CD4-positive, alpha-beta T cell (primary cell): ENCODE measurements around the gene FGFR4. TPM values are rescaled to one million over a fixed set of nuclear protein-coding genes. Genes with fewer than 3 reads are reported as not detected.

Experiments used
- ATAC-seq: fragments of 200-7000 bp; cut with Tn5 transposase; one replicate; pipeline ENCODE4 v1.10.0; 2022; ENCODE audit warnings: mild to moderate bottlenecking; ENCODE audit not compliant: poor library complexity
- CTCF ChIA-PET: fragments of 350-600 bp; sonication (Branson Sonifier 250); formaldehyde crosslinking; loops from one replicate; lab custom pipeline; 2021; ENCODE audit warnings: antibody characterized with exemption, inconsistent platforms; lab: Charles Lee
- POLR2A ChIA-PET: fragments of 350-600 bp; sonication (Branson Sonifier 250); formaldehyde crosslinking; loops from one replicate; lab custom pipeline; 2021; ENCODE audit warnings: antibody characterized with exemption, inconsistent platforms; lab: Charles Lee
- DNase-seq, 14 experiments: peaks; one replicate each; pipeline ENCODE4 v3.0.0-alpha.2; 2013 to 2020; ENCODE audit warnings: mixed read lengths in 2 of 14
- H3K27ac ChIP-seq, 2 donors: one replicate each; pipeline versions ENCODE4 v1.5.1 to v1.7.0; 2013; ENCODE audit warnings: low read length in 2 of 2, low read depth in 1 of 2, mild to moderate bottlenecking in 1 of 2
- H3K27me3 ChIP-seq, 2 experiments: 1 replicate in 1 of 2; 2 replicates in 1 of 2; pipeline versions ENCODE4 v1.6.1 to v1.7.0; 2013; ENCODE audit warnings: low read length in 2 of 2, control low read depth in 1 of 2, mild to moderate bottlenecking in 1 of 2, moderate library complexity in 1 of 2; ENCODE audit not compliant: insufficient read depth in 2 of 2, control insufficient read depth in 1 of 2
- H3K36me3 ChIP-seq: one replicate; pipeline ENCODE4 v1.6.1; 2013; ENCODE audit warnings: low read length, control low read depth; ENCODE audit not compliant: insufficient read depth
- H3K4me1 ChIP-seq: one replicate; pipeline ENCODE4 v1.6.1; 2013; ENCODE audit warnings: low read length, control low read depth; ENCODE audit not compliant: insufficient read depth
- H3K4me3 ChIP-seq: one replicate; pipeline ENCODE4 v1.5.1; 2013; ENCODE audit warnings: mild to moderate bottlenecking, low read length, moderate library complexity
- H3K9me3 ChIP-seq, 2 experiments: 1 replicate in 1 of 2; 2 replicates in 1 of 2; pipeline versions ENCODE4 v1.6.1 to v1.7.0; 2013; ENCODE audit warnings: low read length in 2 of 2, mild to moderate bottlenecking in 2 of 2, control low read depth in 1 of 2, moderate library complexity in 1 of 2; ENCODE audit not compliant: control insufficient read depth in 1 of 2, insufficient read depth in 1 of 2
- H3K27ac Mint-ChIP-seq: one replicate; pipeline ENCODE4 v1.8.0; 2020; ENCODE audit warnings: mixed read lengths
- H3K27me3 Mint-ChIP-seq: one replicate; pipeline ENCODE4 v1.8.0; 2021; ENCODE audit warnings: mixed read lengths
- H3K36me3 Mint-ChIP-seq: one replicate; pipeline ENCODE4 v1.8.0; 2021; ENCODE audit warnings: low read depth, mixed read lengths
- H3K4me1 Mint-ChIP-seq: one replicate; pipeline ENCODE4 v1.8.0; 2021; ENCODE audit warnings: low read depth, mixed read lengths
- H3K4me3 Mint-ChIP-seq: one replicate; pipeline ENCODE4 v1.8.0; 2020; ENCODE audit warnings: mild to moderate bottlenecking, mixed read lengths
- H3K9me3 Mint-ChIP-seq: one replicate; pipeline ENCODE4 v1.8.0; 2020; ENCODE audit warnings: mixed read lengths
- intact Hi-C, 2 experiments: fragments of 100-400 bp; cut with DNase I in 1 of 2; cut with micrococcal nuclease in 1 of 2; formaldehyde crosslinking; loops; one replicate each; pipeline versions ENCODE4 v1.15.1 to v1.9.0; 2023 to 2025; cut with DNase I, micrococcal nuclease
- total RNA-seq, 174 experiments: library from RNA in 2 of 174; stranded (reverse) in 2 of 174; gene quantifications; one replicate each; pipeline ENCODE4 v1.2.3 and lab custom pipeline; 2021 to 2026
- TF ChIP-seq, protein P1 (sequence below): fragments of 200-600 bp; IDR thresholded peaks from one replicate; pipeline ENCODE4 v1.8.0; 2022; ENCODE audit warnings: antibody characterized with exemption, mild to moderate bottlenecking

The FGFR4 gene
- total RNA-seq, 2 experiments from 2014 or later = 2.8 to 3.1 TPM

DNA sequence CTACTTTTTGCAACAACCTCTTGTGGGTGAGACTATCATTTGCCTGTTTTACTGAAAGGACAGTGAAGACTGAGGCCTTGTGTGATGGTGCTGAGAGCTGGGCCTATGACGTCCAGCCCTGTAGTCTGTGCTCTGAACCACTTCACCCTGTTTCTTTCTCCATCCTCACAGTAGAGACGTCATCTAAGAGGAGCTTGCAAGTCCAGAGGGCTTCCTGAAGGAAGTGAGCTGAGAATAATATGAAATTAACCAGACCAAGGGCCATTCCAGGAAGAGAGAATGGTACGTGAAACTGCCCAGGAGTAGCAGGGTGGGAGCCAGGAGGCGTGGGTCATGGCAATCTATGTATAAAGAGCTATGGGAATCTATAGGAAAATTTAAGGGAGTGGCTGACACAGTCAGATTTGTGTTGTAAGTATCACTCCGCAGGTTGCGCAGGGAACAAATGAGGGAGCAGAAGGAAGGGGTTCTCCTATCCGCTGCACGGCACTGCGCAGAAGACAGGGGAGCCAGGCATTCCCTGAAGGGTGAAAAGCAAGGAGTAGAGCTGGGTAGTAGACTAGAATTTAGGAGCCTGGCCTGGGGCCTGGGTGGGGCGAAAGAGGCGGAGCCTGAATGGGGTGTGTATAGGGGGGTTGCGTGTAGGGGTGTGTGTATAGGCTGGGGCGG is 596 bp upstream of the FGFR4 start:
- CTCF ChIA-PET = interaction anchor here (0.9 to 3.7 kb wide), 3 partner anchors 15 to 42 kb away, joined by 3 to 18 read pairs (median 9); no protein-coding TSS in a partner anchor

DNA sequence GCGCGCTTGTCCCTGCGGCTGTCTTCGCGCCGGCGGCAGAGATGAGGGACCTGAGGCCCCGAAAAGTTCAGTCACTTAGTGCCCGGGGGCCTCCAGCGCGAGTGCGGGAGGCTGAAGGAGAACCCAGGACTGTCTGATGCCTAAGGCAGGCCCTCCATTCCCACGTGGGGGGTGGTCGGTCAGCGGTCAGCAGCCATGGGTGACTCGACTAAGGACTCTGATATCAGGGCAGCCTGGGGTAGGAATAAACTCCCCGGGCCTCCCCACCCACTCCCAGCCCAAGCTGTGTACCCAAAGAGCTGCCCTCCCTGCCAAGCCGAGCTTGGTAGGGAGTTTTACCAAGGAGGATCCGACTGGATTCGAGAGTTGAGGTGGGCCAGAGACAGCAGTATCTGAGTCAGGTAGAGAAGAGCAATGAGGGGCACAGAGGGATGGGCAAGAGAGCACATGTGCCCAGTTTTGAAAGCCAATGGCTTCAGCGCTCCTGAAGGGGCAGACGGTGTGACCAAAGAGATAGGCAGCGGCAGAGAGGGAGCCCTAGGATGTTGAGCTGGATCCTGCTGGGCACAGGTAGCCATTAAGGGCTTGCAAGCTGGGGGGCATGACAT is 787 bp downstream of the FGFR4 start:
- intact Hi-C loops = loop anchor here in 1 of 2 experiments (5.0 kb wide), 1 partner anchor 700 kb away; the partner anchor contains the start of genes HIGD2A and NOP16
- H3K27ac ChIP-seq = no peak overlapping the region
- no peak overlapping the region for H3K4me3 Mint-ChIP-seq
- H3K27ac Mint-ChIP-seq = no peak overlapping the region
- H3K9me3 Mint-ChIP-seq = no peaks in the 10 kb centered on the region
- H3K36me3 ChIP-seq = no peaks in the 10 kb centered on the region
- peak overlapping the region; percentile 54 for H3K4me3 ChIP-seq
- H3K27me3 ChIP-seq = peaks cover 5 to 10% of the 10 kb centered on the region in 2 experiments
- TF ChIP-seq, protein P1, sequence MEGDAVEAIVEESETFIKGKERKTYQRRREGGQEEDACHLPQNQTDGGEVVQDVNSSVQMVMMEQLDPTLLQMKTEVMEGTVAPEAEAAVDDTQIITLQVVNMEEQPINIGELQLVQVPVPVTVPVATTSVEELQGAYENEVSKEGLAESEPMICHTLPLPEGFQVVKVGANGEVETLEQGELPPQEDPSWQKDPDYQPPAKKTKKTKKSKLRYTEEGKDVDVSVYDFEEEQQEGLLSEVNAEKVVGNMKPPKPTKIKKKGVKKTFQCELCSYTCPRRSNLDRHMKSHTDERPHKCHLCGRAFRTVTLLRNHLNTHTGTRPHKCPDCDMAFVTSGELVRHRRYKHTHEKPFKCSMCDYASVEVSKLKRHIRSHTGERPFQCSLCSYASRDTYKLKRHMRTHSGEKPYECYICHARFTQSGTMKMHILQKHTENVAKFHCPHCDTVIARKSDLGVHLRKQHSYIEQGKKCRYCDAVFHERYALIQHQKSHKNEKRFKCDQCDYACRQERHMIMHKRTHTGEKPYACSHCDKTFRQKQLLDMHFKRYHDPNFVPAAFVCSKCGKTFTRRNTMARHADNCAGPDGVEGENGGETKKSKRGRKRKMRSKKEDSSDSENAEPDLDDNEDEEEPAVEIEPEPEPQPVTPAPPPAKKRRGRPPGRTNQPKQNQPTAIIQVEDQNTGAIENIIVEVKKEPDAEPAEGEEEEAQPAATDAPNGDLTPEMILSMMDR = no peak
- no peak for ATAC-seq
- peaks cover 6% of the 10 kb centered on the region for H3K4me1 Mint-ChIP-seq
- ChIA-PET POLR2A (interaction anchor here (0.6 to 2.6 kb wide), 3 partner anchors 15 to 208 kb away, joined by 3 to 10 read pairs (median 3); partner anchors contain the start of gene NSD1), CTCF (interaction anchor here (2.1 to 3.7 kb wide), 2 partner anchors 16 to 24 kb away, joined by 9 to 18 read pairs; no protein-coding TSS in a partner anchor)
- H3K27me3 Mint-ChIP-seq = peaks cover 15% of the 10 kb centered on the region
- peak in 1 of 14 experiments; percentile 5 for DNase-seq
- H3K9me3 ChIP-seq = peaks cover 0 to 5% of the 10 kb centered on the region in 2 experiments
- H3K36me3 Mint-ChIP-seq = no peaks in the 10 kb centered on the region
- peaks cover 15% of the 10 kb centered on the region for H3K4me1 ChIP-seq

More for the DNA sequence above, 596 bp upstream of the FGFR4 start:
- H3K4me1 ChIP-seq = peaks cover 15% of the 10 kb centered on the region
- ATAC-seq (no peak), DNase-seq (peak in 1 of 14 experiments; percentile 3)
- H3K4me3 ChIP-seq = no peak overlapping the region
- Mint-ChIP-seq H3K4me1 (peaks cover 6% of the 10 kb centered on the region), H3K9me3 (no peaks in the 10 kb centered on the region), H3K27ac (no peak overlapping the region), H3K36me3 (no peaks in the 10 kb centered on the region), H3K27me3 (peaks cover 15% of the 10 kb centered on the region), H3K4me3 (peak overlapping the region; percentile 72)
- peaks cover 0 to 5% of the 10 kb centered on the region in 2 experiments for H3K9me3 ChIP-seq
- H3K27ac ChIP-seq = no peak overlapping the region
- H3K27me3 ChIP-seq = peaks cover 5 to 10% of the 10 kb centered on the region in 2 experiments
- intact Hi-C loops = loop anchor here in 1 of 2 experiments (5.0 kb wide), 1 partner anchor 699 kb away; the partner anchor contains the start of genes HIGD2A and NOP16
- TF ChIP-seq, protein P1 = no peak
- no peaks in the 10 kb centered on the region for H3K36me3 ChIP-seq
- POLR2A ChIA-PET = interaction anchor here (2.6 kb wide), 1 partner anchor 14 kb away, joined by 10 read pairs; no protein-coding TSS in a partner anchor

DNA sequence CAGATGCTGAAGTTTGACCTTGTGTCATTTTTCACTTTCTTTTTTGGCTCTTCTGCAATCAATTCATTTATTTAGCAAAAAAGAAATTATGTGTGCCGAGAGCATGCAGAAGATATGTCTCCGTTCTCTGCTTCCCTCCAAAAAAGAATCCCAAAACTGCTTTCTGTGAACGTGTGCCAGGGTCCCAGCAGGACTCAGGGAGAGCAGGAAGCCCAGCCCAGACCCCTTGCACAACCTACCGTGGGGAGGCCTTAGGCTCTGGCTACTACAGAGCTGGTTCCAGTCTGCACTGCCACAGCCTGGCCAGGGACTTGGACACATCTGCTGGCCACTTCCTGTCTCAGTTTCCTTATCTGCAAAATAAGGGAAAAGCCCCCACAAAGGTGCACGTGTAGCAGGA is 2.4 kb downstream of the FGFR4 start:
- no peak overlapping the region for H3K27ac Mint-ChIP-seq
- Histone ChIP-seq H3K27me3 (peaks cover 5 to 10% of the 10 kb centered on the region in 2 experiments), H3K27ac (no peak overlapping the region), H3K9me3 (peaks cover 0 to 5% of the 10 kb centered on the region in 2 experiments), H3K36me3 (no peaks in the 10 kb centered on the region), H3K4me3 (no peak overlapping the region), H3K4me1 (peaks cover 15% of the 10 kb centered on the region)
- intact Hi-C loops = loop anchor here in 1 of 2 experiments (5.0 kb wide), 1 partner anchor 702 kb away; the partner anchor contains the start of genes HIGD2A and NOP16
- ChIA-PET POLR2A (interaction anchor here (1.2 kb wide), 1 partner anchor 25 kb away, joined by 3 read pairs; no protein-coding TSS in a partner anchor), CTCF (interaction anchor here (1.0 kb wide), 1 partner anchor 25 kb away, joined by 4 read pairs; no protein-coding TSS in a partner anchor)
- H3K36me3 Mint-ChIP-seq = no peaks in the 10 kb centered on the region
- no peak overlapping the region for H3K4me3 Mint-ChIP-seq
- DNase-seq (no peak), ATAC-seq (no peak)
- no peaks in the 10 kb centered on the region for H3K9me3 Mint-ChIP-seq
- TF ChIP-seq, protein P1 = no peak
- H3K27me3 Mint-ChIP-seq = peaks cover 15% of the 10 kb centered on the region
- H3K4me1 Mint-ChIP-seq = peaks cover 6% of the 10 kb centered on the region
